Inflammatory macrophage (primary cell): Measurements from ENCODE around the gene RNU5B-1.
A peak's percentile ranks its signal among the peaks of the same experiment; 100 is the strongest.

Experiments
- DNase-seq, 2 donors: peaks; one replicate each; pipeline ENCODE4 v3.0.0-alpha.2; 2020 to 2022

Gene RNU5B-1

GRCh38 chr15:65289261-65289854 is 15.1 kb upstream of the RNU5B-1 start:
- no peak for DNase-seq

GRCh38 chr15:65290228-65290627 is 14.2 kb upstream of the RNU5B-1 start:
- no peak for DNase-seq

- DNase-seq, result no peak
Measured at GRCh38 chr15:65292938-65293518, 11.4 kb upstream of the RNU5B-1 start.

- no peak for DNase-seq
Measured at GRCh38 chr15:65298731-65299130, 5.7 kb upstream of the RNU5B-1 start.

GRCh38 chr15:65300924-65301441 is 3.5 kb upstream of the RNU5B-1 start:
- DNase-seq, result no peak

GRCh38 chr15:65302061-65302460 is 2.4 kb upstream of the RNU5B-1 start:
- no peak for DNase-seq

- peak; percentile 48 to 55 for DNase-seq
Measured at GRCh38 chr15:65303687-65304380, 643 bp upstream of the RNU5B-1 start.

- DNase-seq, result no peak
Measured at GRCh38 chr15:65305150-65305758, 777 bp downstream of the RNU5B-1 start.

- DNase-seq, result no peak
Measured at GRCh38 chr15:65305776-65306175, 1.3 kb downstream of the RNU5B-1 start.

- DNase-seq, result no peak
Measured at GRCh38 chr15:65306551-65306950, 2.1 kb downstream of the RNU5B-1 start.

GRCh38 chr15:65307978-65308377 is 3.5 kb downstream of the RNU5B-1 start:
- DNase-seq, result no peak

- no peak for DNase-seq
Measured at GRCh38 chr15:65309882-65310418, 5.5 kb downstream of the RNU5B-1 start.

GRCh38 chr15:65310431-65311137 is 6.1 kb downstream of the RNU5B-1 start:
- DNase-seq, result peak in 1 of 2 donors; percentile 19

- no peak for DNase-seq
Measured at GRCh38 chr15:65311760-65312159, 7.3 kb downstream of the RNU5B-1 start.

- DNase-seq, result no peak
Measured at GRCh38 chr15:65312400-65312916, 8.0 kb downstream of the RNU5B-1 start.

GRCh38 chr15:65318870-65319356 is 14.4 kb downstream of the RNU5B-1 start:
- peak; percentile 84 to 86 for DNase-seq

- no peak for DNase-seq
Measured at GRCh38 chr15:65323071-65323511, 18.6 kb downstream of the RNU5B-1 start.

- DNase-seq, result no peak
Measured at GRCh38 chr15:65326117-65326526, 21.6 kb downstream of the RNU5B-1 start.

- DNase-seq, result no peak
Measured at GRCh38 chr15:65326818-65327217, 22.3 kb downstream of the RNU5B-1 start.

GRCh38 chr15:65327651-65328393 is 23.3 kb downstream of the RNU5B-1 start:
- no peak for DNase-seq
